IPS-11a (cell line): ENCODE measurements around the gene MAMDC4.
"Not testable (repeated sequence)": the region's sequence is repeated elsewhere in the genome, so short reads cannot be mapped to it uniquely, and the experiment has no call there.

Source experiments
- H3K4me3 ChIP-seq: one replicate; pipeline ENCODE4 v1.5.1; 2013; ENCODE audit warnings: low read depth, low read length, control low read depth

MAMDC4 gene

GRCh38 chr9:136837856-136838277, 14.3 kb upstream of the MAMDC4 start:
- H3K4me3 ChIP-seq, result not testable (repeated sequence)

- H3K4me3 ChIP-seq, result no peak overlapping the region
Observed at GRCh38 chr9:136838314-136839228, 13.6 kb upstream of the MAMDC4 start.

- H3K4me3 ChIP-seq, result no peak overlapping the region
Observed at GRCh38 chr9:136839229-136840139, 12.7 kb upstream of the MAMDC4 start.

GRCh38 chr9:136840140-136840876, 11.8 kb upstream of the MAMDC4 start:
- no peak overlapping the region for H3K4me3 ChIP-seq

- H3K4me3 ChIP-seq, result no peak overlapping the region
Observed at GRCh38 chr9:136840877-136841645, 11.1 kb upstream of the MAMDC4 start.

- not testable (repeated sequence) for H3K4me3 ChIP-seq
Observed at GRCh38 chr9:136841646-136842379, 10.3 kb upstream of the MAMDC4 start.

GRCh38 chr9:136842380-136842948, 9.7 kb upstream of the MAMDC4 start, which contains the start of gene AJM1:
TSS of gene AJM1 (plus strand) at chr9:136842478. CDS start at chr9:136844415, 1,937 bp downstream.
- H3K4me3 ChIP-seq, result not testable (repeated sequence)

GRCh38 chr9:136843159-136843800, 8.9 kb upstream of the MAMDC4 start:
- H3K4me3 ChIP-seq, result not testable (repeated sequence)

- H3K4me3 ChIP-seq, result not testable (repeated sequence)
Observed at GRCh38 chr9:136843801-136844740, 8.1 kb upstream of the MAMDC4 start.

GRCh38 chr9:136844761-136845464, 7.2 kb upstream of the MAMDC4 start:
- no peak overlapping the region for H3K4me3 ChIP-seq

GRCh38 chr9:136845465-136846260, 6.5 kb upstream of the MAMDC4 start:
- H3K4me3 ChIP-seq, result no peak overlapping the region

GRCh38 chr9:136846376-136847087, 5.6 kb upstream of the MAMDC4 start:
- H3K4me3 ChIP-seq, result no peak overlapping the region

- H3K4me3 ChIP-seq, result peak overlapping the region; percentile 72
Observed at GRCh38 chr9:136847088-136847825, 4.9 kb upstream of the MAMDC4 start.

- peak overlapping the region; percentile 72 for H3K4me3 ChIP-seq
Observed at GRCh38 chr9:136847826-136848392, 4.2 kb upstream of the MAMDC4 start.
